GM10248 (cell line): ENCODE data around the gene SLAMF1.

Source experiments
- CTCF ChIA-PET: fragments of 300-600 bp; sonication (Branson Sonifier 250); formaldehyde crosslinking; extraction: SDS; loops from one replicate; lab custom pipeline; 2021; ENCODE audit warnings: antibody characterized with exemption; lab: Yijun Ruan, JAX
- POLR2A ChIA-PET: fragments of 350-650 bp; sonication (Branson Sonifier 250); formaldehyde crosslinking; extraction: SDS; loops from one replicate; lab custom pipeline; 2020; ENCODE audit warnings: antibody characterized with exemption; lab: Yijun Ruan, JAX
- DNase-seq: peaks from one replicate; pipeline ENCODE4 v3.0.0; 2012; ENCODE audit errors: extremely low spot score
- CTCF ChIP-seq: IDR thresholded peaks from 2 replicates; pipeline ENCODE4 v1.5.1; 2012; ENCODE audit warnings: mild to moderate bottlenecking, low read depth; ENCODE audit errors: extremely low read depth, missing control alignments, control extremely low read depth

SLAMF1 gene

GRCh38 chr1:160614410-160614809 lies 32.4 kb downstream of the SLAMF1 start:
- POLR2A ChIA-PET = no interaction called here
- CTCF ChIA-PET = interaction anchor here (1.0 kb wide), 1 partner anchor 25 kb away, joined by 3 read pairs; no protein-coding TSS in a partner anchor
- no peak for TF ChIP-seq CTCF
- no peak for DNase-seq

- POLR2A ChIA-PET = no interaction called here
- no peak for DNase-seq
- TF ChIP-seq CTCF = no peak
- CTCF ChIA-PET = interaction anchor here (0.8 to 9.1 kb wide), 6 partner anchors 7 to 184 kb away, joined by 3 to 94 read pairs (median 5); no protein-coding TSS in a partner anchor
Measured at GRCh38 chr1:160612613-160613218, 34.1 kb downstream of the SLAMF1 start.

- TF ChIP-seq CTCF = no peak
- POLR2A ChIA-PET = no interaction called here
- DNase-seq = no peak
- CTCF ChIA-PET = interaction anchor here (1.1 to 9.1 kb wide), 10 partner anchors 9 to 532 kb away, joined by 3 to 114 read pairs (median 4); partner anchors contain the start of gene CD84
Measured at GRCh38 chr1:160610569-160611242, 36.1 kb downstream of the SLAMF1 start.

GRCh38 chr1:160608941-160609340 lies 37.9 kb downstream of the SLAMF1 start:
- no peak for TF ChIP-seq CTCF
- CTCF ChIA-PET = interaction anchor here (0.8 to 9.1 kb wide), 20 partner anchors 10 to 343 kb away, joined by 3 to 114 read pairs (median 4); partner anchors contain the start of gene CD84
- POLR2A ChIA-PET = no interaction called here
- no peak for DNase-seq

- POLR2A ChIA-PET = no interaction called here
- DNase-seq = no peak
- no peak for TF ChIP-seq CTCF
- CTCF ChIA-PET = interaction anchor here (0.8 to 9.1 kb wide), 20 partner anchors 9 to 343 kb away, joined by 3 to 114 read pairs (median 4); partner anchors contain the start of gene CD84
Measured at GRCh38 chr1:160608514-160608913, 38.3 kb downstream of the SLAMF1 start.

GRCh38 chr1:160608057-160608456 lies 38.8 kb downstream of the SLAMF1 start:
- DNase-seq = no peak
- POLR2A ChIA-PET = no interaction called here
- CTCF ChIA-PET = interaction anchor here (0.8 to 9.1 kb wide), 21 partner anchors 9 to 344 kb away, joined by 3 to 114 read pairs (median 5); partner anchors contain the start of gene CD84
- no peak for TF ChIP-seq CTCF
